H9 (cell line): ENCODE measurements around the gene HSD17B12. TPM values are rescaled to one million over a fixed set of nuclear protein-coding genes. Genes with fewer than 3 reads are reported as not detected.

ENCODE experiments used
- DNase-seq: peaks from one replicate; pipeline ENCODE4 v3.0.0-alpha.2; 2017
- H2AFZ ChIP-seq: one replicate; pipeline ENCODE4 v1.6.1; 2013; ENCODE audit warnings: mild to moderate bottlenecking, low read length, control low read depth, moderate library complexity
- H2AK5ac ChIP-seq: 2 replicates; pipeline ENCODE4 v1.6.1; 2013; ENCODE audit warnings: low read length, control low read depth, mixed read lengths; ENCODE audit not compliant: insufficient read length
- H2BK120ac ChIP-seq: one replicate; pipeline ENCODE4 v1.6.1; 2013; ENCODE audit warnings: low read depth, mild to moderate bottlenecking, low read length, control low read depth, inconsistent platforms; ENCODE audit not compliant: poor library complexity, severe bottlenecking
- H2BK12ac ChIP-seq: 2 replicates; pipeline ENCODE4 v1.6.1; 2013; ENCODE audit warnings: low read length, control low read depth, mixed read lengths, low read depth; ENCODE audit not compliant: insufficient read length
- H2BK15ac ChIP-seq: 2 replicates; pipeline ENCODE4 v1.6.1; 2013; ENCODE audit warnings: low read depth, low read length, control low read depth
- H2BK20ac ChIP-seq: one replicate; pipeline ENCODE4 v1.6.1; 2013; ENCODE audit warnings: low read depth, mild to moderate bottlenecking, low read length, control low read depth, inconsistent platforms; ENCODE audit not compliant: poor library complexity, severe bottlenecking
- H2BK5ac ChIP-seq: 2 replicates; pipeline ENCODE4 v1.6.1; 2013; ENCODE audit warnings: low read length, control low read depth, mixed read lengths; ENCODE audit not compliant: insufficient read length
- H3K14ac ChIP-seq: 2 replicates; pipeline ENCODE4 v1.6.1; 2013; ENCODE audit warnings: low read length, control low read depth; ENCODE audit not compliant: insufficient read depth
- H3K18ac ChIP-seq: 2 replicates; pipeline ENCODE4 v1.6.1; 2013; ENCODE audit warnings: low read depth, mild to moderate bottlenecking, mixed read lengths, low read length, control low read depth; ENCODE audit not compliant: insufficient read length
- H3K23ac ChIP-seq: 2 replicates; pipeline ENCODE4 v1.6.1; 2013; ENCODE audit warnings: low read length, control low read depth, mixed read lengths, low read depth; ENCODE audit not compliant: insufficient read length
- H3K23me2 ChIP-seq: 2 replicates; pipeline ENCODE4 v1.6.1; 2013; ENCODE audit warnings: low read depth, mild to moderate bottlenecking, mixed read lengths, low read length, control low read depth; ENCODE audit not compliant: insufficient read length, poor library complexity, severe bottlenecking
- H3K27ac ChIP-seq: 2 replicates; pipeline ENCODE4 v1.5.1; 2013; ENCODE audit warnings: low read length, control low read depth, mixed read lengths, low read depth; ENCODE audit not compliant: insufficient read length
- H3K27me3 ChIP-seq: 2 replicates; pipeline ENCODE4 v1.6.1; 2013; ENCODE audit warnings: low read length, control low read depth, inconsistent platforms; ENCODE audit not compliant: insufficient read depth
- H3K4ac ChIP-seq: 2 replicates; pipeline ENCODE4 v1.6.1; 2013; ENCODE audit warnings: low read depth, mild to moderate bottlenecking, control low read depth, inconsistent platforms, low read length, moderate library complexity
- H3K4me1 ChIP-seq: 2 replicates; pipeline ENCODE4 v1.6.1; 2013; ENCODE audit warnings: low read length, control low read depth, inconsistent platforms; ENCODE audit not compliant: insufficient read depth
- H3K4me2 ChIP-seq: 2 replicates; pipeline ENCODE4 v1.6.1; 2013; ENCODE audit warnings: low read length, control low read depth, mixed read lengths; ENCODE audit not compliant: insufficient read length, insufficient read depth
- H3K56ac ChIP-seq: 2 replicates; pipeline ENCODE4 v1.6.1; 2013; ENCODE audit warnings: low read depth, mild to moderate bottlenecking, mixed read lengths, low read length, control low read depth; ENCODE audit not compliant: insufficient read length
- H3K79me1 ChIP-seq: 2 replicates; pipeline ENCODE4 v1.6.1; 2013; ENCODE audit warnings: low read depth, mild to moderate bottlenecking, moderate library complexity, low read length, control low read depth, inconsistent platforms; ENCODE audit not compliant: insufficient read depth, poor library complexity, severe bottlenecking
- H3K79me2 ChIP-seq: 2 replicates; pipeline ENCODE4 v1.6.1; 2013; ENCODE audit warnings: low read length, control low read depth, inconsistent platforms; ENCODE audit not compliant: insufficient read depth
- H3K9ac ChIP-seq: 2 replicates; pipeline ENCODE4 v1.6.1; 2013; ENCODE audit warnings: low read length, control low read depth, mixed read lengths; ENCODE audit not compliant: insufficient read length; ENCODE audit errors: extremely low read depth
- H3K9me3 ChIP-seq: one replicate; pipeline ENCODE4 v1.6.1; 2013; ENCODE audit warnings: low read depth, low read length, inconsistent platforms; ENCODE audit not compliant: control insufficient read depth
- H3T11ph ChIP-seq: one replicate; pipeline ENCODE4 v1.6.1; 2013; ENCODE audit warnings: mild to moderate bottlenecking, low read length, control low read depth, inconsistent platforms
- H4K20me1 ChIP-seq: one replicate; pipeline ENCODE4 v1.6.1; 2013; ENCODE audit not compliant: control insufficient read depth, insufficient read length, insufficient read depth
- H4K5ac ChIP-seq: 2 replicates; pipeline ENCODE4 v1.6.1; 2013; ENCODE audit warnings: low read depth, mild to moderate bottlenecking, mixed read lengths, low read length, control low read depth; ENCODE audit not compliant: insufficient read length
- H4K8ac ChIP-seq: replicated peaks from 2 replicates; pipeline ENCODE4 v1.6.1; 2013; ENCODE audit warnings: low read length, control low read depth, mixed read lengths, low read depth; ENCODE audit not compliant: insufficient read length
- H4K91ac ChIP-seq: 2 replicates; pipeline ENCODE4 v1.6.1; 2013; ENCODE audit warnings: low read depth, mild to moderate bottlenecking, moderate library complexity, mixed read lengths, low read length, control low read depth; ENCODE audit not compliant: insufficient read length
- H3K27ac Mint-ChIP-seq, 3 experiments: 2 replicates in 2 of 3; 3 replicates in 1 of 3; pipeline ENCODE4 v1.8.0; 2020 to 2021; ENCODE audit warnings: mixed read lengths in 3 of 3, mild to moderate bottlenecking in 1 of 3, moderate library complexity in 1 of 3
- H3K27me3 Mint-ChIP-seq: 2 replicates; pipeline ENCODE4 v1.8.0; 2021; ENCODE audit warnings: low read depth, mild to moderate bottlenecking, moderate library complexity, mixed read lengths
- H3K36me3 Mint-ChIP-seq, 3 experiments: 2 replicates in 2 of 3; 3 replicates in 1 of 3; pipeline ENCODE4 v1.8.0; 2020 to 2021; ENCODE audit warnings: low read depth in 3 of 3, mixed read lengths in 3 of 3; ENCODE audit not compliant: insufficient read depth in 1 of 3
- H3K4me1 Mint-ChIP-seq, 2 experiments: 2 replicates each; pipeline ENCODE4 v1.8.0; 2020; ENCODE audit warnings: mixed read lengths in 2 of 2
- H3K4me3 Mint-ChIP-seq, 2 experiments: 2 replicates in 1 of 2; 3 replicates in 1 of 2; pipeline ENCODE4 v1.8.0; 2020 to 2021; ENCODE audit warnings: mild to moderate bottlenecking in 2 of 2, mixed read lengths in 2 of 2, moderate library complexity in 1 of 2
- H3K9me3 Mint-ChIP-seq, 2 experiments: 2 replicates in 1 of 2; 3 replicates in 1 of 2; pipeline ENCODE4 v1.8.0; 2020; ENCODE audit warnings: mild to moderate bottlenecking in 2 of 2, mixed read lengths in 2 of 2, moderate library complexity in 1 of 2
- WGBS: extraction: QIAGEN DNeasy Blood & Tissue Kit; methylation state at CpG from one replicate; pipeline ENCODE4 v1.1.7; 2013; ENCODE audit warnings: missing lambda C conversion rate, low lambda C conversion rate, mixed read lengths; ENCODE audit not compliant: insufficient read length; ENCODE audit errors: extremely low coverage; 5-methylcytosine and 5-hydroxymethylcytosine counted together
- total RNA-seq: library from RNA; stranded (reverse); gene quantifications from 2 replicates; pipeline ENCODE4 v1.2.1, GENCODE V29; 2021
- TF ChIP-seq, protein P1 (sequence below): fragments of 200-600 bp; sonication (generic); conservative IDR thresholded peaks from 3 replicates; pipeline ENCODE4 v1.8.0; 2021; ENCODE audit warnings: antibody characterized with exemption, mild to moderate bottlenecking

Gene HSD17B12
- total RNA-seq, 1 experiment from 2014 or later, result 111 TPM

DNA sequence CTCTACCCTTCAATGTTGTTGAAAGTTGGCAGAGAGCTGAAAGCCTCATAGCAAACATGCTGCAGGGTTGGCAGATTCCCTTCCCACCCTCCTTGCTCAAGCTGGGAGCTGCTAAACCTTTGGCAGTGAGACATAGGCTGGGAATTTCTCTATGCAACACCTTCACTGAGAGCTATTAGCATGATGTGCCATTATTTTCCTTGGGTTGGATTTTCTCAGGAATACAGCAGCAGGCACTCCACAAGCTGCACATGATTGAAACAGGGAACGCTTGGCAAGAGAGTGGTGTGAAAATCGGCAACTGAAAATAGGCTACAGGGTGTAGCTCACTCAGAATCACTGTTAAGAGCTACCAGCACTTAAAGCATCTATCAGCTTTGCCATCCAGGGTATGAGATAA is 190.5 kb downstream of the HSD17B12 start:
- no peak overlapping the region for H3K18ac ChIP-seq
- Mint-ChIP-seq H3K4me1 (no peaks in the 10 kb centered on the region), H3K27ac (no peak overlapping the region), H3K4me3 (no peak overlapping the region), H3K9me3 (no peaks in the 10 kb centered on the region), H3K36me3 (no peaks in the 10 kb centered on the region), H3K27me3 (peaks cover 75% of the 10 kb centered on the region)
- no peaks in the 10 kb centered on the region for H3K9me3 ChIP-seq
- H2BK120ac ChIP-seq, result no peak overlapping the region
- H2BK20ac ChIP-seq, result no peak overlapping the region
- H3K79me1 ChIP-seq, result no peaks in the 10 kb centered on the region
- no peak overlapping the region for H4K5ac ChIP-seq
- no peaks in the 10 kb centered on the region for H3K79me2 ChIP-seq
- H2AFZ ChIP-seq, result no peak overlapping the region
- no peak overlapping the region for H3K56ac ChIP-seq
- H3K14ac ChIP-seq, result no peak overlapping the region
- DNase-seq, result no peak
- no peak overlapping the region for H3K9ac ChIP-seq
- no CpG with 5 or more reads among the region's 2 CpGs for WGBS
- no peak overlapping the region for H3K4me2 ChIP-seq
- H3K27ac ChIP-seq, result no peak overlapping the region
- no peaks in the 10 kb centered on the region for H4K20me1 ChIP-seq
- no peaks in the 10 kb centered on the region for H3K23me2 ChIP-seq
- H3K4me1 ChIP-seq, result no peaks in the 10 kb centered on the region
- H2BK12ac ChIP-seq, result no peak overlapping the region
- no peak overlapping the region for H2BK15ac ChIP-seq
- no peak overlapping the region for H2AK5ac ChIP-seq
- no peak overlapping the region for H2BK5ac ChIP-seq
- H3T11ph ChIP-seq, result no peak overlapping the region
- no peak overlapping the region for H4K91ac ChIP-seq
- H3K4ac ChIP-seq, result no peak overlapping the region
- H4K8ac ChIP-seq, result no peak overlapping the region
- H3K27me3 ChIP-seq, result no peaks in the 10 kb centered on the region; the same call in 1 of the 2 replicates
- no peak overlapping the region for H3K23ac ChIP-seq
- TF ChIP-seq, protein P1, sequence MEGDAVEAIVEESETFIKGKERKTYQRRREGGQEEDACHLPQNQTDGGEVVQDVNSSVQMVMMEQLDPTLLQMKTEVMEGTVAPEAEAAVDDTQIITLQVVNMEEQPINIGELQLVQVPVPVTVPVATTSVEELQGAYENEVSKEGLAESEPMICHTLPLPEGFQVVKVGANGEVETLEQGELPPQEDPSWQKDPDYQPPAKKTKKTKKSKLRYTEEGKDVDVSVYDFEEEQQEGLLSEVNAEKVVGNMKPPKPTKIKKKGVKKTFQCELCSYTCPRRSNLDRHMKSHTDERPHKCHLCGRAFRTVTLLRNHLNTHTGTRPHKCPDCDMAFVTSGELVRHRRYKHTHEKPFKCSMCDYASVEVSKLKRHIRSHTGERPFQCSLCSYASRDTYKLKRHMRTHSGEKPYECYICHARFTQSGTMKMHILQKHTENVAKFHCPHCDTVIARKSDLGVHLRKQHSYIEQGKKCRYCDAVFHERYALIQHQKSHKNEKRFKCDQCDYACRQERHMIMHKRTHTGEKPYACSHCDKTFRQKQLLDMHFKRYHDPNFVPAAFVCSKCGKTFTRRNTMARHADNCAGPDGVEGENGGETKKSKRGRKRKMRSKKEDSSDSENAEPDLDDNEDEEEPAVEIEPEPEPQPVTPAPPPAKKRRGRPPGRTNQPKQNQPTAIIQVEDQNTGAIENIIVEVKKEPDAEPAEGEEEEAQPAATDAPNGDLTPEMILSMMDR, result no peak
